Right atrium auricular region (tissue), 2 donors: Measurements from ENCODE around the gene SMIM1. TPM values are rescaled to one million over a fixed set of nuclear protein-coding genes. Genes with fewer than 3 reads are reported as not detected.

Experiments used
- DNase-seq: peaks from one replicate; pipeline ENCODE4 v3.0.0-alpha.2; 2019; ENCODE audit warnings: low spot score
- H3K27ac ChIP-seq, 2 donors: fragments of 200-600 bp; sonication (generic); 1 replicate in 1 of 2; 2 replicates in 1 of 2; pipeline ENCODE4 v1.5.1; 2016 to 2019
- H3K27me3 ChIP-seq, 2 donors: fragments of 200-600 bp; sonication (generic); one replicate each; pipeline versions ENCODE4 v1.5.1 to v1.6.0; 2017 to 2019
- H3K36me3 ChIP-seq: fragments of 200-600 bp; sonication (generic); one replicate; pipeline ENCODE4 v1.5.1; 2016
- H3K4me1 ChIP-seq, 2 donors: fragments of 200-600 bp; sonication (generic); one replicate each; pipeline versions ENCODE4 v1.5.1 to v1.6.0; 2017 to 2019
- H3K4me3 ChIP-seq, 2 donors: fragments of 200-600 bp; sonication (generic); 1 replicate in 1 of 2; 2 replicates in 1 of 2; pipeline ENCODE4 v1.5.1; 2017 to 2019; ENCODE audit warnings: mild to moderate bottlenecking in 1 of 2, moderate library complexity in 1 of 2
- H3K9me3 ChIP-seq, 2 donors: fragments of 200-600 bp; sonication (generic); one replicate each; pipeline ENCODE4 v1.5.1; 2019
- CTCF ChIP-seq, 2 donors: fragments of 200-600 bp; sonication (generic); IDR thresholded peaks; one replicate each; pipeline ENCODE4 v1.5.1; 2019; ENCODE audit warnings: antibody characterized with exemption in 2 of 2
- total RNA-seq, 2 donors: library from RNA; depleted of rRNA; stranded (reverse); fragments of >200 nt; gene quantifications; one replicate each; pipeline ENCODE4 v1.1.0, GENCODE V29; 2016

Gene SMIM1
- total RNA-seq, 2 donors from 2014 or later: 40.4 to 54.6 TPM

GRCh38 chr1:3785045-3785444 is 12.5 kb downstream of the SMIM1 start:
- Histone ChIP-seq H3K9me3 (no peaks in the 10 kb centered on the region), H3K27me3 (no peaks in the 10 kb centered on the region), H3K4me1 (peaks cover 0 to 14% of the 10 kb centered on the region in 2 donors), H3K27ac (no peak overlapping the region), H3K4me3 (no peak overlapping the region), H3K36me3 (peaks cover 72% of the 10 kb centered on the region)
- DNase-seq: no peak
- no peak for TF ChIP-seq CTCF (IDR thresholded peaks at IDR 0.05)

GRCh38 chr1:3785456-3786157 is 13.1 kb downstream of the SMIM1 start:
- Histone ChIP-seq H3K27ac (no peak overlapping the region), H3K4me3 (no peak overlapping the region), H3K9me3 (no peaks in the 10 kb centered on the region), H3K4me1 (peaks cover 0 to 19% of the 10 kb centered on the region in 2 donors), H3K27me3 (no peaks in the 10 kb centered on the region), H3K36me3 (peaks cover 67% of the 10 kb centered on the region)
- TF ChIP-seq CTCF (IDR thresholded peaks at IDR 0.05): peak in 1 of 2 donors; percentile 29
- DNase-seq: no peak

GRCh38 chr1:3786468-3787348 is 14.2 kb downstream of the SMIM1 start:
- Histone ChIP-seq H3K4me1 (peaks cover 0 to 27% of the 10 kb centered on the region in 2 donors), H3K27me3 (no peaks in the 10 kb centered on the region), H3K27ac (no peak overlapping the region), H3K9me3 (no peaks in the 10 kb centered on the region), H3K36me3 (peaks cover 56% of the 10 kb centered on the region), H3K4me3 (no peak overlapping the region)
- TF ChIP-seq CTCF (IDR thresholded peaks at IDR 0.05): no peak
- no peak for DNase-seq

GRCh38 chr1:3787349-3787715 is 14.8 kb downstream of the SMIM1 start:
- H3K36me3 ChIP-seq: peaks cover 49% of the 10 kb centered on the region
- DNase-seq: no peak
- TF ChIP-seq CTCF (IDR thresholded peaks at IDR 0.05): no peak

GRCh38 chr1:3787745-3788605 is 15.4 kb downstream of the SMIM1 start:
- no peaks in the 10 kb centered on the region for H3K27me3 ChIP-seq
- no peak overlapping the region for H3K27ac ChIP-seq
- no peak for DNase-seq
- H3K9me3 ChIP-seq: no peaks in the 10 kb centered on the region
- peaks cover 0 to 29% of the 10 kb centered on the region in 2 donors for H3K4me1 ChIP-seq
- H3K4me3 ChIP-seq: no peak overlapping the region
- no peak for TF ChIP-seq CTCF (IDR thresholded peaks at IDR 0.05)
- peaks cover 43% of the 10 kb centered on the region for H3K36me3 ChIP-seq

More at GRCh38 chr1:3787349-3787715, 14.8 kb downstream of the SMIM1 start:
- Histone ChIP-seq H3K4me1 (peaks cover 0 to 27% of the 10 kb centered on the region in 2 donors), H3K27ac (no peak overlapping the region), H3K9me3 (no peaks in the 10 kb centered on the region), H3K4me3 (no peak overlapping the region), H3K27me3 (no peaks in the 10 kb centered on the region)
